HG03196 (cell line): ENCODE results near the gene RAD51B.

Experiments used
- ATAC-seq: cut with Tn5 transposase; IDR thresholded peaks from one replicate; pipeline ENCODE4 v1.9.1; 2021; ENCODE audit not compliant: unreplicated experiment

Gene RAD51B

GRCh38 chr14:68633131-68633991 is 813.8 kb downstream of the RAD51B start:
- no peak for ATAC-seq

- no peak for ATAC-seq
Measured at GRCh38 chr14:68634332-68634731, 814.8 kb downstream of the RAD51B start.

- ATAC-seq, result no peak
Measured at GRCh38 chr14:68634874-68635595, 815.5 kb downstream of the RAD51B start.

- ATAC-seq, result no peak
Measured at GRCh38 chr14:68636597-68636996, 817.0 kb downstream of the RAD51B start.

- ATAC-seq, result no peak
Measured at GRCh38 chr14:68637106-68638021, 817.8 kb downstream of the RAD51B start.

GRCh38 chr14:68638141-68638999 is 818.8 kb downstream of the RAD51B start:
- no peak for ATAC-seq

- no peak for ATAC-seq
Measured at GRCh38 chr14:68639000-68639757, 819.6 kb downstream of the RAD51B start.

- no peak for ATAC-seq
Measured at GRCh38 chr14:68639758-68640574, 820.4 kb downstream of the RAD51B start.

- no peak for ATAC-seq
Measured at GRCh38 chr14:68643673-68644072, 824.1 kb downstream of the RAD51B start.

GRCh38 chr14:68644101-68644500 is 824.5 kb downstream of the RAD51B start:
- no peak for ATAC-seq

- no peak for ATAC-seq
Measured at GRCh38 chr14:68645371-68645770, 825.8 kb downstream of the RAD51B start.

GRCh38 chr14:68649476-68650189 is 830.1 kb downstream of the RAD51B start:
- no peak for ATAC-seq

- ATAC-seq, result no peak
Measured at GRCh38 chr14:68650404-68650994, 830.9 kb downstream of the RAD51B start.

- no peak for ATAC-seq
Measured at GRCh38 chr14:68651075-68651474, 831.5 kb downstream of the RAD51B start.

- no peak for ATAC-seq
Measured at GRCh38 chr14:68651652-68652432, 832.3 kb downstream of the RAD51B start.

- no peak for ATAC-seq
Measured at GRCh38 chr14:68652433-68652690, 832.8 kb downstream of the RAD51B start.

- ATAC-seq, result no peak
Measured at GRCh38 chr14:68653108-68653507, 833.5 kb downstream of the RAD51B start.
